Myocyte (in vitro differentiated cells): Measurements from ENCODE around the gene IL17A. TPM values are rescaled to one million over a fixed set of nuclear protein-coding genes. Genes with fewer than 3 reads are reported as not detected.
"Not testable (repeated sequence)": the region's sequence is repeated elsewhere in the genome, so short reads cannot be mapped to it uniquely, and the experiment has no call there.

ENCODE experiments used
- DNase-seq: peaks from one replicate; pipeline ENCODE4 v3.0.0-alpha.2; 2012; ENCODE audit warnings: low read depth
- total RNA-seq: library from RNA; depleted of rRNA; stranded (reverse); fragments of >200 nt; gene quantifications from 2 replicates; pipeline ENCODE4 v1.2.3, GENCODE V29; 2014

Gene IL17A
- total RNA-seq, 1 donor from 2014 or later, result not detected

- peak; percentile 49 for DNase-seq
These were observed 23.0 kb upstream of the IL17A start for GRCh38 chr6:52162940-52163908.

GRCh38 chr6:52164319-52165094 is 21.7 kb upstream of the IL17A start:
- peak; percentile 27 for DNase-seq

GRCh38 chr6:52167267-52167666 is 18.9 kb upstream of the IL17A start:
- DNase-seq, result no peak

- DNase-seq, result not testable (repeated sequence)
These were observed 17.8 kb upstream of the IL17A start for GRCh38 chr6:52168351-52168750.

DNA sequence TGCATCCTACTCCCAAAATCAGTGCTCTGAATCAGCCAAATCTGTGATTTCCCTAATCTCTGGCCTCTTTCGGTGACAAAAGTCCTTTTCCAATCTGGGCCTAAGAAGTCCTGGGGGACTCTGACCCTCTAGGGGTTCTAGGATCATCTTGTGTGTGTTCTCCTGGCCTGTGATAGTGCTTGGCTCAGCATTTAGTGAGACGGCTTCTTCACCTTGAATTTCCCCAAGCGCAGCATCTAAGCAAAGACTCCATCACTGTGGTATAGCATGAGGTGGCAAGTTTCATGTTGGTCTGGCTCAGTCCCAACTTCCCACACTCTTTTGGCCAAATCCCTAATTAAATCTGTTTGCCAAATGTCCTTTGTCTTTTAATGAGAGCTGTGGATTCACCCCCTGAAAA is 12.1 kb upstream of the IL17A start:
- DNase-seq, result no peak

GRCh38 chr6:52176550-52176949 is 9.6 kb upstream of the IL17A start:
- no peak for DNase-seq

- DNase-seq, result no peak
These were observed 8.2 kb upstream of the IL17A start for GRCh38 chr6:52177961-52178360.

DNA sequence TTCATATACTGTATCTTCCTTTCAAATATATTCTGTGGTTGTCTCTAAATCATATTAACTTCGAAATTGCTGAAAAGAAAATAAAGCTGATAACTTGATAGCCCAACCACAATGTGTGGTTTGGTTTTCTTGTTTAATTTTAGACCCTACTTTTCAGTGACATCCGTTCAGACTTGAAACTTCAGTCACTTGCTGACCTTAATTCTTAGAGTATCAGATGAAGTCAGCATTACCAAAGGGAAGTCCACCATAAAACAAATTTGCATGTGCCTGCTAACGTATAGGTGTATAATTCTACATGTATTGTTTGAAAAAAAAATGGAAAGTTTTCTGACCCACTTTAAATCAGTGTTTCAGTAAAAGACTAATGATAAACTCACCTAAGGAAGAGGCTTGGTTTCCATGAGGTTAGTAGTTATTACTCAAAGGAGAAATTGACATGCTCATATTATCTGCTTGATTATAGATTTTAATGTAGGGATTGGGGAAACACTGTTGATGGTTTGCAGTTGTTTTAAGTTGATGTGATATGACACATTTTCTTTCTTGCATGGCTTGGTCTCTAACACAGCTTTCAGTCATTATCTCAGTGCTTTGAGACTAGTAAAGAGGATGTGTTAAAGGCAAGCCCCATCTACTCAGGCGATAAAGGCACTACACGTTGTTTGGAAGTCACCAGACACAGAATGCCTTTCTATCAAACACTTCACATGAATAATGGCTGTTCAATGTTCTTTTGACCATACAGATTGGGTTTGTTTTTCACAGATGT is 5.2 kb upstream of the IL17A start:
- peak; percentile 18 for DNase-seq

- DNase-seq, result peak; percentile 70
These were observed 3.0 kb upstream of the IL17A start for GRCh38 chr6:52183131-52183713.

DNA sequence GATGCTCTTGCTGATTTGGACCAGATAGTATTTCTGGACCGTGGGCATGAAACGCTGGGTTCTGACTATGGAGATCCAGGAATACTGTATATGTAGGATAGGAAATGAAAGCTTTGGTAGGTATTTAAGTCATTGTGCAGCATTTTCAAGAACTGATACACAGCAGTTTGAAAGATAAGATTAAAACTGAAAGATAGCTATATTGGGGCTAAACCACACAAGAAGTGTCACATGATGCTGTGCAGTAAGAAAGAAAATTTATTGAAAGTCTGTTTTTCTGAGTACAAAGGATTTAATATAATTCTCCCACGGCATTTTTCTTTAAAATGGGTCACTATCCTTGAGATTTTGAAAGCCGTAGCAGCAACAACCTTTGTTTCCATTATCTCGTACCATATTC is 305 bp downstream of the IL17A start:
- DNase-seq, result no peak

DNA sequence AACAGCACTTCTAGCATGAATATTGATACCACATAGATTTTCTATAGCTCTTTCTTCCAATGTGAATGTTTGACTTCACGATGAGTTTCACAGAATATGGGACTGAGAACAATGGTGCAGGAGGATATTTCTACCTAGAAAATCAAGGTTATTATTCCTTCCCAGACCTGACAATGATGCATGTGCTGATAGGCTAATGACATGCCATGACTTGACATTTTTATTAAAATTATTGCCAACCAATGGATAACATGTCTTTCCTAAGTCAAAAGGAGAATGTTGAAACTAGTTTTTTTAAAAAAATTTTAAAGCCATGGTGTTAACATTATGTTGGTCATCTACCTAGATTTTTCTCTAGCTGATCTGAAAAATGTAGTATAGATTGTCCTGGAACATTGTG is 923 bp downstream of the IL17A start:
- no peak for DNase-seq

GRCh38 chr6:52189974-52190373 is 3.8 kb downstream of the IL17A start:
- no peak for DNase-seq

DNA sequence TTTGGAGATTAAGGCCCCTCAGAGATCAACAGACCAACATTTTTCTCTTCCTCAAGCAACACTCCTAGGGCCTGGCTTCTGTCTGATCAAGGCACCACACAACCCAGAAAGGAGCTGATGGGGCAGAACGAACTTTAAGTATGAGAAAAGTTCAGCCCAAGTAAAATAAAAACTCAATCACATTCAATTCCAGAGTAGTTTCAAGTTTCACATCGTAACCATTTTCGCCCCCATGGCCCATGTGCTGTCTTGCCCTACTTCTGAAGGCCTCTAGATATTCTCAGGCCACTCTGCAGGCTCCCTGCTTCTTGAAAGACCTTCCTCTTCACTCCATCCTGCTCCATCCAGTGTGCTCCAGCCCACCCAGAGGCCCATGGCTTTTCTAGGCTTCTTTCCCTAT is 4.2 kb downstream of the IL17A start:
- DNase-seq, result no peak

GRCh38 chr6:52191824-52192223 is 5.6 kb downstream of the IL17A start:
- DNase-seq, result no peak

DNA sequence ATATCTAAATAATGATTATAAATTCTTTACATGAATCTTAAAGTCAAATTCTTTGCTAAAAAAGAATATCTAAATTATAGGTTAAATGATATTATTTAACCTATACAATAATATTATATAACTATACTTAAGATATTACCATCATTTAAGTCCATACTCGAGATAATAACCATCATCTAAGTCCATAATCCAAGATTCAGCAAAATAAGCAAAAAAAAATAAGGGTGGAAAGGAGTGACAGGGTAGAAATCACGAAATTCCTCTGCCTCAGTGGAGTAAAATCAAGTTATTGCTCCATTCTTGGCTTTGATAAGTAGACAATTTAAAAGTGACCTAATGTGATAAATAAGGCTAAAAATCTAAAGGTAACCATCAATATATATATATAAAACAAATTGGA is 9.7 kb downstream of the IL17A start:
- no peak for DNase-seq

DNA sequence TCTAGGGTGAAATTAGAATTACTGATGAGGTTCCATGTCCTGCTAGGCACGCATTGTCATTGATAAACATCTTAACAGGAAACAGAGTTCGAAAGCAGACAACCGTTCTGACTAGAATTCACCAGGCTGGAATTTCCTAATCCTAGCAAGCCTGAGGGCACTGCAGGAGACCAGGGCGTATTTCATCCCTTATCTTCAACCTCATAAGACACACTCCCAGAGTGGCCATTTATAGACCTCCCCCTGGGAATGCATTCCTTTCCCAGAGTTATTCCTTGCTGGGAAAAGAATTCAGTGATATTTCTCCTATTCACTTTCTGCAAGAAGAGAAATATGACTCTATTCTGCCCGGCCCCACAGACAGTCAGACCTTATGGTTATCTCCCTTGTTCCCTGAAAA is 13.9 kb downstream of the IL17A start:
- DNase-seq, result not testable (repeated sequence)

DNA sequence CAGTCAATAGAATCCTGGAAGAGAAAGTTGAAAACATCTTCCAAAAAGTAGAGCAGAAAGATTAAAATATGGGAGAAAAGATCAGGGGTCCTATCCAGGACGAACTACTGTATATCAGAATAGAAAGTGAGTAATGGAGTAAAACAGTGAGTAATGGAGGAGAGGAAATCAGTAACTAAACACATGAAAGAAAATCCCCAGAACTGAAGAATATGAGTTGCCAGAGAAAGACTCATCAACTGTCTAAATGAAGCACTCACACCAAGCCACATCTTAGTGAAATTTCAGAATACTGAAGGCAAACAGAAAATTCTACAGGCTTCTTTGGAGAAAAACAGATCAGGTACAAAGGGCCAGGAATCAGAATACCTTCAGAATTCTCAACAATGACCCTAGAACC is 14.9 kb downstream of the IL17A start:
- DNase-seq, result no peak

DNA sequence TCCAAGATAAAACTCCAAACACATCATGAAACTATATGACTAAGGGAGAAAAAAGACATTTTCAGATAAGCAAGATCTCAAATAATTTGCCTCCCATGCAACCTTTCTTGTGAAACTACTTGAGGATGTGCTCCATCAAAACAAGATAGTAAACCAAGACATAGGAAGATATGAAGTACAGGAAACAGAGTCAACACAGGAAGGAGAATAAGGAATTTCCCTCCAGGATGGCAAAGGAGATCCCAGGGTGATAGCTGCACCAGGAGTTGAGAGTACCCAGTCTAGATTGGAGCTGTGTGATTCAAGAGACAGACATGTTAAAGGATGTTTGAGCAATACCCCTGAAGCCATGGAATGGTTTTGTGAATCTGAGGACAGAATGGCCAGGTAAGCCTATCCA is 15.3 kb downstream of the IL17A start:
- DNase-seq, result no peak

- no peak for DNase-seq
These were observed 20.9 kb downstream of the IL17A start for GRCh38 chr6:52207066-52207465.

DNA sequence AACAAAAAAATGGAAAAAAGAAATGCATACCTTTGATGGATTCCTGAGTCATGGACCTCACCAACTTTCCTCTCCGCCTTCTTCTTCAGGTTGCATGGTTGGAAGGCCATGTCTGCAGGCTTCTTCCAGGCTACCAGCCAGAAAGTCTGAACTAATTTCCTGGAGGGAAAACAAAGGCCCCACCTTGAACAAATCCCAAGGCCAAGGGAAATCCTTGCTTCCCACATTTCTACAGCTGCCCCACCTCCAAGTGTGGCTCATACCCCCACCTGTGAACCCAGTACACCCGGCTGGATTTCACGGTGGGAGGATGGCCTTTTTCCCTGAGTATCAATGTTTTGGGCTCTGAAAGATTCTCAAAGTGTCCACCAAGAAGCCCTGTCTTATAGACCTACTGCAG is 22.4 kb downstream of the IL17A start:
- DNase-seq, result no peak

GRCh38 chr6:52209770-52210169 is 23.6 kb downstream of the IL17A start:
- DNase-seq, result no peak
